NCI-H128 (cell line): ENCODE data around the gene ISLR.

Source experiments
- DNase-seq: peaks from one replicate; lab custom pipeline; 2025; ENCODE audit not compliant: unreplicated experiment; lab: John Stamatoyannopoulos, UW

The ISLR gene

DNA sequence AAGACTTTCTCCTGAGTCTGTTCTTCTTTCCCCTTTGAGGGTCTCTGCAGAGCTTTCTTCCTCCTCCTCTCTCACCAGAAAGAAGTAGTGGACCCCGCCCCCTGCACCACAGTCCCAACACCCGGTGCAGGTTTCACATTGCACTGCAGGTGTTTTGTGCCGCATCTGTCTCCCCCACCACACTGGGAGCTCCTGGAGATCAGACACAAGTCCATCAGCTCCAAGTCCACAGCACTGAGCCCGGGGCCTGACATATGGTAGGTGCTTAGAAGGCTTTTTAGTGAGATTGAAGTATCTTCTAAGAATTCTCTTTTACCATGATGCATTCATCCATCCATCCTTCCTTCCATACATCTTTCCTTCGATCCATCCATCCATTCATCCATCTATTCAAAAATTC, 19.2 kb downstream of the ISLR start:
- no peak for DNase-seq

DNA sequence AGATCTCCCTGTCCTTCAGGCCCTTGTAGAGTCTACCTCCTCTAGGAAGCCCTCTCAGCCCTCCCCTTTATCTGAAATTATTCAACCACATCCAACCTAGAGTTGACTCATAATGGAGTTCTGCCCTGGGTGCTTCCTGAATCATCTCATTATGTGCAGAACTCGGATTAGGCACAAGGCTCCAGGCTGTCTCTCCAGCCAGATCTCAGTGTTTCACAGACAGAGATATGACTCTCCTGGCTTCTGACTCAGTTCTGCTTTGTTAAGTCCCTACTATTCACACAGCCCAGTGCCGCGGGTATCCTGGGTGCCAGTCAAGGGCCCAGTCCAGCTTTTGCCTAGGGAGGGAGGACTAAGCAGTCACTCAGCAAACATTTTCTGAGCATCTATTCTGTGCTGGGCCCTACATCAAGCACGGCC, 19.8 kb downstream of the ISLR start:
- DNase-seq: no peak

DNA sequence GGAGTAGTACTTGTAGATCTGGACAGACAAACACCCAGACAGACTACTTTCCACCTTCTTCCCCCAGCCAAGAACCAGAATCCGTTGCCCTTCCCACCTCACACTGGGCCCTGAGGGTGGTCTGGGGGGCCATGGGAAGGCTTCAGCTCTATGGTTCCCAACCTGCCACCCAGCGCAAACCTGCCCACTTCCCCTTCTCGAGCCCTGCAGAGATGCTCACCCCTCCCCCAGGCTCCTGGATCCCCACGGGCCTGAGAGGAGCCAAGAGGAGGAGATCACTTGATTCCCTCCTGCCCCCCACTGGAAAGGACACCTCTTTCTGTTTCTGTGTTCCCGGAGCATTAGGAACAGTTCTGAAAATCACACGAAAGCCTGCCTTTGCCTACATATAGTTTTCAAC, 20.4 kb downstream of the ISLR start:
- DNase-seq: no peak

DNA sequence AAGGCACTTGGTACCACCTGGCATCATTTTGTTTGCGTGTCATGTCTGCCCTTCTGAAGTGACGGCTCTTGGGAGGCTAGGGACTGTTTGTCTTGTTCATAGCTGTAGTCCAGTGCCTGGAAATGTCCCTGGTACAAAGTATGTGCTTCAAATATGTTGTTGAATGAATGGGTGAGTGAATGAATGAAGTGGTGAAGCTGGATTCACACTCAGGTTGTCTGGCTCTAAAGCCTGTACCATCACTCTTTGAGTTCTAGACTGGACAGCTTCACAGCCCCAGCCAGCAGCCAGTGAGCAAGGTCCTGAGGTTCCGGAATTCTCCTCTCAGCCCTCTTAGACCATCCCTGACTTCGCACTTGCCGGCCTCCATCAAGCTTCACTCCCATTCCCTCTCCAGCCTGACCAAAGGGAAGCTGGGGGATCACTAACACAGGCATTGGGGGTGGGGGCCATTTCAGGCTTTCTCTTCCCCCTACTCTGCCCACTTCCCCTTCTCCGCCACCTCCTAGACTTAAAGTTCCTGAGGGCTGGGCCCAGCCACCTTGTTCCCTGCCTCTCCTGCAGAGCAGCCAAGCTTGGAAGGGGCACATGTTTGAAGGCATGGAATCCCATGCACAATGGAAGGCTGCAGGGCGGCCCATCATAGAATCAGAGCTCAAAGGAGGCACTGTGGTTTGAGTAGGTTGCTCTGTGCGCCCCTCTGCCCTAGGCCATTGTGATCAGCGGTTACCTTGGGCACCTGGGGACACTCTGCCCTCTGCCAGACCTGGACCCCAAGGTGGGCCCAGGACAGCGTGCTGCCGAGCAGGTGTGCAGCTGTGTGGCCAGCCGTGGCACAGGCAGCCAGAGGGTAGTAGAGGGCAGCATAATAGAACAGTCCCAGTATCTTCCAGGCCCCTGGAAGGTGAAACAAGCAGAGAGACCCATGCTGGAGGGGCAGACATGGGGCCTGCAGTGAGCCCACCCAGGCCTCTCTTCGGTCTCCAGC, 21.4 kb downstream of the ISLR start:
- DNase-seq: no peak

DNA sequence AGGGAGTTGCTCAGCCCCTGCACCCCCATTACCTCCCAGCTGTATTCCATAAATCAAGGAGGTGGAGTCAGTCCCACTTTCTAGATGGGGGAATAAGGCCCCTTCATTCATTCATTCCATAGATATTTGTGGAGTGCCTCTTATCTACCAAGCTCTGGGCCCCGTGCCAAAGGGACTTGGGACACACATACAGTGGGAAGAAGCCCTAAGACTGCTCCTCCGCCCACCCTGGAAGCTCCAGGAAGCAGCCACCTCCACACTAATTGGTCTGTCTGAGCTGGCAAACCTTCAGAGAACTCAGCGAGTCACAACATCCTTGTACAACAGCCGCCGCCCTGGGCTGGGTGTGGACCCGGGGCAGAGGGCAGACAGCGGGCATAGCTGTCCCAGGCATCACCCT, 22.7 kb downstream of the ISLR start:
- DNase-seq: no peak

DNA sequence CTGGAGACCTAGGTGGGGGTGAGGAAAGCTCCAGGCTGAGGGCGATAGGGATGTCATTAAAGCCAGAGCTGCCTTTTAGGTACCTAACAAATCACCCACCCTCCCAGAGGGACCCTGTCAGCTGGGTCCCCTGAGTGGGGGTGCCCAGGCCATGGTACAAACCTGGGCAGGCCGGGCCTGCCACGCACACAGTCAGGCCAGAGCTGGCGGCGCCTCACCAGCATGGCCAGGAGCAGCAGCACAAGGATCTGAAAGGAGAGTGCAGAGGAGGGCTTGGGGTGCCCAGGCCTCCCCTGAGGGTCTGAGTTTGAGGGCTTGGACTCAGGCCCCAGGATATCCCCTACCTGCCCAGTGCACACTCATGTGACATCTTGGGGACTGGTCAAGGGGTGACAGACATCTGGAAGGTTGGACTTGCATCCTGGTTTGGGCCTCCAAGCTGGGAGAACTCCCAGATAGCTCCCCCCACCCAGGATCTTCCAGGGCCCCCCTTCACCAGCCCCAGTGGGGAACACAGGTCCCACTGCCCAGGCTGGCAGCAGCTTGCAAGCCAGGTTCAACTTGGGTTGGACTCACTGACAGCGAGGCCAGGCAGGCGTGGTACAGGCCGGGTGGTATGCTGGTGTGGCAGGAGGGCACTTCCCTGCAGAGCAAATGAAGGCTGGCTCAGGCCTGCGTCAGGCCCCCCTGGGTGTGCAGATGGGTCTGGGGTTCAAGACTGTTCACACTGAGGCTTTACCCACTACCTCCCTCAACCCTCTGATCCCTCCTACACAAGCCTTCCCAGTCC, 23.9 kb downstream of the ISLR start:
- DNase-seq: no peak

DNA sequence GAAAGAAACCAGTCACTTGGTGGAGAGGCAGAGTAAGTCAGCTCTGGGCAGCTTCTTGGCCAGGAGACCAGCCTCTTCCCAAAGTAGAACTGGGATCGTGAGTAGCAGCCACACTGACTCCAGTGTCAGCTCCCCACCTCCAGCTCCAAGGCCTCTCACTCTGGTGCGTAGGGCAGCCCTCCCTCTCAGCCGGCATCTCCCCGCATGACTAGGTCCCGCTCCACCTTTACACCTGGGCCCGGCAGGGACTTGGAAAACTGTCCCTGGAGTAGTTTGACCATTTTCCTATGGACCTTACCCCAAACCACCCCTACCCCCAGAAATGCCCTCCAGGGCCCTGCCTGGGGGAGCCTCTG, 25.8 kb downstream of the ISLR start:
- no peak for DNase-seq

DNA sequence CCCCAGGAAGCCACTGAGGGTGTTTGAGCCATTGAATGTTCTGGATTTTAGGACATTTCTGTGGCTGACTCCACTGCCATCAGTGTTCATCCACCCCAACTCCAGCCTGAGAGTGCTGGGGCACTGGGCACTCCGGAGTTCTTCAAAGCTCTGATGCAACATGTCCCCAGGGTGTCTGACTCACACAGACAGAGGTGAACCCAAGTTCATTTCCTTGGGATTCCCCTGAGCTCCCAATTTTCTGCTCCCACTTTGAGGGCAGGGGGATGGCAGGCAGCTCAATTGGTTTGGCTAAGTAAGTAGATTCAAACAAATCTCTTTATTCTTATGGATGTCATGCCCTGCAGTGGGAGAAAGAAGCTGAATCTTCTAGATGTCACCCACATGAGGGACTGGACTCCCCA, 26.9 kb downstream of the ISLR start:
- DNase-seq: no peak

DNA sequence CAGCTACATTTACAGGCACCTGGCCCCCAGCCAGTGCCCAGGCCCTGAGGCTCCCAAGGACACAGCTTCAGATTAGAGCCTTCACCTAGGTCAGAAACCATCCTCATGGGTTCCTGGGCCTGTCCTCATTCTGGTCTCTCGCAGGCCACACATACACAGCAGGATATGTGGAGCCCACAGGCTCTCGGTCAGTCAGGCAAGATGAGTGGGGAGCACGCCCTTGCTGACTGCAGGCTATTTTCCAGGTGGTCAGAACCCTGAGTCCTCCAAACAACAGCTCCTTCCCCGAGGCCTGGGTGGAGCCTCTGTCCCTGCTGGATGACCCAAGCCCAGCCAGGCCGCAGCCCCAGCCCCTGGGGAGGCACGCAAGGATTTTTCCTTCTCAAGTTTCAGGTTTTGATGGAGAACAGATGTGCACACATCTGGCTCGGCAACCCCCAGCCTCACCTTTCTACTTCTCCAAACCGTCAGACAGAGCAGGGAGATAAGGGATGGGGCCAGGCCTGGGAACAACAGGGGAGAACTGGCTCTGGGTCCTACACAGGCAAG, 27.4 kb downstream of the ISLR start:
- DNase-seq: no peak

DNA sequence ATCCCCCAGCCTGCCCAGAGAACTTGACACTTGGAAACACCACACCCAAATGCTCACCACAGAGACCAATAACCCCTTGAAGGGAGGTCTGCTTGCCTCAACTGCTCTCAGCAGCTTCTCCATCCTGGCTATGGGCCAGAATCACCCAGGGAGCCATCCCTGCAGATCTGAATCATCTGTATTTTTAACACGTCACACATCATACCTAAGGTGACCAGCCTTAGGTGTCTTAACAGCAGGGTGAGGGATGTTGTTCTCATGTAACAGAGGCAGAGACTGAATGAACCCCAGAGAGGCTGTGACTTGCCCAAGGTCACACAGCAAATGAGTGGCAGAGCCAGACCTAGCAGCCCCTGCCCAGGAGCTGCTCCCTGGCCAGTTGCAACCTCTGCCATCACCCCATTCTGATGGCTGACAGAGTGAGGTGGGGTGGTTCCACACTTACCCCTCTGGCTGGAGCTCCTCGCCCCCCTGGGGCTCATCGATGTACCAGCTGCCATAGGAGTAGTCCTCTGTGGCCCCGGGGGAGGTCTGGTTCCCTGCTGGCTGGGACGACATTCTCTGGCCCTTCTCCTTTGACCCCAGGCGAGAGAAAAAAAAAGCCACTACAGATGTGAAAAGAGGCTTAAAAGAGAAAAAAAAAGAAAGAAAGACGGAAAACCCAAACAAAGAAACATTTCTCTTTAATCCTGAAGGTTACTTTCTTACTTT, 28.4 kb downstream of the ISLR start:
- DNase-seq: no peak

DNA sequence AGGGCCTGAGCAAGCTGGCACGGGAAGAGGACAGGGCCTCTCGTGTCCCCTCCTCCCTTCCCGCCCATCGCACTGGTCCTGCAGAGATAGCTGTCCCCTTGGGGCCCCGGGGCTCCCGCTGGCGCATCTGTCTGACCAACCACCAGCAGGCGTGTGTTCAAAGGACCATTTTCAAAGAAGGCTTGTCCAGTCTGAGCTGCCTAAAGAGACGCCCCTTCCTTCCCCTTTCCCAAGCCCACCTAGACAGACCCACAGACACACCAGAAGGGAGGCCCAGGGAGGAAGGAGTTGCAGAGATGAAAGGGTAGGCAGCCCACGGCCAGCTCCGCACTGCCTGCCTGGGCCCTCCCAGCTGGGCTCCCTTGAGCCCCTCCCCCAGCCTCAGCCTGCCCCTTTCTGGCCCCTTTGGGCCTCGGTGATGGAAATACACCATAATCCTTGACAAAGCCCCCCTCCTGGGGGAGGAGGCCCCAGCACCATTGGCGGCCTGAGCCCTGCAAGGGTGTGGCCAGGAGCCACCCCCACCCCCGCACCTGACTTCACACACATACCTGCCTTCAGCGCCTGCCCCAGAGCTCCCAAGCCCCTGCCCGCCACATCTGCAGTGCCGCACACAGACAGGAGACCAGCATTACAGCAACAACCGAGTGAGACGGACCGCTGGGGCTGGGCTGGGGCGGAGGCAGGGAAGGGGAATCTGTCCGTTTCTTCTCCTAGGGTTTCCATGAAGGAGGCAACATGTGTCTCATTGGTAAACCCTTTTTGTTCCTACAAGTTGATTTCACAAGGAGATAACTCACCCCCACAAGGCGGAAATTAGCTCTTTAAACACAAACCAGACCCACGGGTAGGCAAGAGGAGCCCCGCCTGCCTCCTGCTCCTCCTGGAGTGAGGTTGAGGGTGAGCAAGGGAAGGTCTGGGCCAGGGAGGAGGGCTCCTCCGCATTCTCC, 29.2 kb downstream of the ISLR start, which contains the start of gene STRA6:
TSS of gene STRA6 (minus strand) at position 336 of the 950 bp plus-strand sequence. CDS start 520 bp downstream, outside the sequence.
- DNase-seq: no peak

DNA sequence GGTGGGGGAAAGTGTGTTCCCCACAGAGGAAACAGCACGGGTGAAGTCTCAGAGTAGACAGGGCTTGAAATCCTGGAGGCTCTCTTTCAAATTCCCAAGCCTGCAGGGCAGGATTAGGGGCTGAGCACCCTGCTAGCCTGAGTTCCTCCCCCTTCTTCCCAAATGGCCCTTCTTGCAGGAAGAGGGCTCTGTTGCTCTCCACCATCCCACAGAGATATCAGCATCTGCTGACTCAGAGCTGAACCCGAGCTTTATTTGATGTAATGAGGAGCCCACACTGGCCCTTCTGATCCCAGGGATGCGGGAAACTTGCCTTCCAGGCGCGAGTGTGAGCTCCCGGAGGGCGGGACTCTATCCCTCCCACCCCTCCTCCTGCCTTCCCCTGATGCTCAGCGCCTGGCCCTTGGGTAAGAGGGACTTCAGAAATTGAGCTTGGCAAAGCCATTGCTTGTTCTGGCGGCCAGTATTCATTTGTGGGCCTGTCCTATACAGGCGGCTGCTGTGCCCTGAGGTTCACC, 30.5 kb downstream of the ISLR start:
- DNase-seq: no peak

DNA sequence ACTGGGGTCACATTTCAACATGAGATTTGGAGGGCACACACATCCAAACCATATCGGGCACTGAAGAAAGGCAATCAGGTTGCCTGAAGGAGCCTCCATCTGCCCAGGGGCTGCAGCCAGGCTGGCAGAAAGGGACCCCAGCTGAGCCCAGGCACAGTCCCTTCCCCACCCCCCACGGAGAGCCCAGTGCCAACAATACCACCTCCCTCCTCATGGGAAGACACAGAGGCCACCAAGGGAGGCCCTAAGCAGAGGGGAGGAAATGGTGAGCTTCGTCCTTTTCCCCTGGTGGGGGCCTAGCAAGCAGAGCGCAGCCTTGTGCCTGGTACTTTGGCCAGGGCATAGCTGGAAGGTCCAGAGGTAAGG, 32.1 kb downstream of the ISLR start:
- DNase-seq: no peak

DNA sequence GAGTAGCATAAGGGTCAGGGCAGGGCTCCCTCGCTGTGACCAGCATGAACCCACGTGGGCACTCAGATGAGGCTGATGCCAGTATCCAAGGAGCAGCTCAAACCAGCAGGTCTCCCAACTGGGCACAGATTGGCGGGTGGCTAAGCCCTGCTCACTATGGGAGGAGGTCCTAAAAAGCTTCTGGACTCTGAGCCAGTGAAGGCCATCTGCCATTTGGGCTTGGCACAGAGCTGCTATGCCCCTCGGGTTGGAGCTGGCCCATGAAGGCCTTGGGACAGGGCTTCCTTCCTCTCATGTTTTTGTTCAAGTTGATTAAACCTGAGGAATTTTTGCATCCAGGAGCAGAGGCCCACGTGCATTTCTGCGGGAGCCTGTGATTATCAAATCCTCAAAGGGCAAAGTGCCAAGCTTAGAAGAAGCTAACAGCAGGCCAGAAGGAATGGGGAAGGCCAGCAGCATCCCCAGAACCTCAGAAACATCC, 33.3 kb downstream of the ISLR start:
- DNase-seq: no peak

DNA sequence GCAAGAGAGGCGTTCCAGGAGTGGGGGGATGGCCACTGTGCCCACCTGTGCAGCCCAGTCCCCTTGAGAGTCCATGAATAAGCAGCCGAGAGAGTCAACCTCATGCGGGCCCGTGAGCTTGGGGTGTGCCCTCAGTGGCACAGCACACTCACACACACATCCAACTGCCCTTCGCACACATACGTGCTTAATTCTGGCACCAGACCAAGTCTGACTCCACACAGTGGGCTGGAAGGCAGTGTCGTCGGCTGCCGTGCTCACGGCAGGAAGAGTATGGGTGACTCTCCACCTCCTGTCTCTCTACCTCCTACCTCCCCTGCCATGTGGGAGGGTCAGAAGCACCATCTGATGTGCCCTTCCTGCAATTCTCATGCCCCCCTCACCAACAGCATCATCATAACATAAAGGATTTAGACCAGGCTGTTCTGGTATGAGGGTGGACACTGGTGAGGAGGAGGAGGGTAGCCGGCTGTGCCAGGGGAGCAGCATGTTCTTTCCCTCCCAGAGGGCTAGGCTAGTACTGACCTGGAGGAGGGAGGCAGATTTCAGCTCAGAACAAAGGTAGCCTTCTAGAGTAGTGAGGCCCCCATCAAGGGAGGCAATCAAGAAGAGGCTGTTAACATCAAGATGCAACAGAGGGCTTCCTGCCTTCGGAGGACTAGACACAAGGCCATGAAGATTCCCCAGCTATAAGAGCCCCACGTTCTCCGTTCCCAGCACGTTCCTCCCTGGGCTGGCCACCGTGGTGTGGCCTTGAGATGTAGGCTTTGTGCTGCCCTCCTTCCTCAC, 34.3 kb downstream of the ISLR start:
- DNase-seq: no peak

DNA sequence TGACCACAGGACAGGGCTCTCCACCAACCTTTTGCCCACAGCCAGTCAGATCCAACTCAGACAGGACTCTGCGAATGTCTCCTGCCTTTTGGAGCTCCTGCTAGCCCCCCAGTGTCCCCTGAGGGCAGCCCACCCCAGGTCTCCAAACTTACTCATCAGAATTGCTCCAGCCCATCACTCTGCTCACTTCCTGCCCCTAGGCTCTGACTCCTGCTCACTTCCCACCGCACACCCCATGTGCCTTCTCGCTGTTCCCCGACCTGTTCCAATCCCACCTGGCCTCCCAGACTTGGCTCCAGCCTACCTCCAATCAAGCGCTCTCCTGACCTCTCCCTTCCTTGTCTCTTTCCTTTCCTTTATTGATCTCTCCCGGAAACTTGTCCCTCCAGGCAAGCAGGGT, 35.0 kb downstream of the ISLR start:
- DNase-seq: no peak

DNA sequence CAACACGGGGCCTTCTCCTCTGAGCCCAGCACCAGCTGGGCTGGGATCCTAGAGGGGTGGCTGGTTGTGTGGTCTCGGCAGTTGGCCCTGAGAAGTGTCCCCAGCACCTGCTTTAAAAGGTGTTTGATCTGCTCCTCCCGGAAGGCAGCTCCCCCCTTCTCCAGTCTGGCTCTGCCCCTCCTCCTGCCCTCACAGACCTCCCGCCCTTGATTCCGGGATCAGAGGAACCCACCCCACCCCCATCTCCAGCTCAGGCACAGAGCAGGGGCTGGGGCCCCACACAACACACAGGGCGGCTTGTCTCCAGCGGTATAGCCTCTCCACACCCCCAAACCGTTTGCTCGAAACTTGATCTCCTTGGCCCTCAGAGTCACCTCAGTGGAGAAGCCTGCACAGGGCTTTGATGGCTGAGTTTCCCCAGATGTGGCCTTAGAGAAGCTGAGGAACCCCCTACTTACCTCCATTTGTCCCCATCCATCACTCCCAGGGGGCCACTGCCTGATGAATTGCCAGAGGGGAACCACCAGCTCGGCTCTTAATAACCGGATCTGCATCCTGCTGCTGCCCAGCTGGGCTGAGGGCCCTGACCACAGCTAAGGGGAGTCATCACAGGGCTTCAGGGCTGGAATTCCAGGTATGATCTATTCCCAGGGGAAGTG, 35.5 kb downstream of the ISLR start:
- DNase-seq: no peak

DNA sequence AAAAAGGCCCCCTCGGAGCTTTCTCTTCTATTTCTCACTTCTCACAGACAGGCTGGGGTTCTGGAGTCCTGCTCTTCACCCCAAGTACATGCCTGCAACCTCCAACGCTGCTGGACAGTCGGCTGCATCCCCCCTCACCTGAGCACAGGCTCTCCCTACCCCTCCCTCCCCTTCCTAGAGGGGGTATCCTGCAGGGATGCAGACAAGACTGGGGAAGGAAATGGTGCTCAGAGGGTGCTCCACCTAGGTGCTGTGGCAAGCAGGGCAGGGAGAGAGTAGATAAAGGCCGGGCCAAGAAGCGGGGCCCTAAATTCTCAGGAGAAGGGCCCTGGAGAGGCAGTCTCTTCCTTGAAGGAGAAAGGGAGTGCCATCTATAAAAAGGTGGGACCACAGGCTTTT, 36.0 kb downstream of the ISLR start:
- no peak for DNase-seq
